ENCODE measurements around the gene FREM2. TPM values are rescaled to one million over a fixed set of nuclear protein-coding genes. Genes with fewer than 3 reads are reported as not detected.

Gene FREM2
- total and polyA plus RNA-seq, 5 donors from 2014 or later: not detected

GRCh38 chr13:38700051-38700450 is 13.2 kb downstream of the FREM2 start:
- ATAC-seq (ENCODE audit: low read depth in 2 of 2): no peak
- Mint-ChIP-seq H3K27ac (no peak overlapping the region), H3K4me1 (no peaks in the 10 kb centered on the region), H3K9me3 (peaks cover 0 to 2% (median 0%) of the 10 kb centered on the region in 7 donors), H3K36me3 (no peaks in the 10 kb centered on the region), H3K27me3 (peaks cover 12% of the 10 kb centered on the region), H3K4me3 (no peak overlapping the region)
- no peaks in the 10 kb centered on the region for H3K27me3 ChIP-seq (ENCODE audit: control insufficient read depth, insufficient read depth, low read length)
- no peak overlapping the region for H3K4me3 ChIP-seq (ENCODE audit: low read depth, low read length)
- H3K36me3 ChIP-seq (ENCODE audit: control insufficient read depth, insufficient read depth, low read length): no peaks in the 10 kb centered on the region
- no peak overlapping the region for H3K27ac ChIP-seq (ENCODE audit: insufficient read depth, low read length, poor library complexity, severe bottlenecking)
- no peaks in the 10 kb centered on the region for H3K9me3 ChIP-seq (ENCODE audit: control insufficient read depth in 2 of 2, low read length in 2 of 2)
- H3K4me1 ChIP-seq (ENCODE audit: control insufficient read depth, insufficient read depth, low read length, poor library complexity, severe bottlenecking): no peaks in the 10 kb centered on the region
- DNase-seq: no peak

DNA sequence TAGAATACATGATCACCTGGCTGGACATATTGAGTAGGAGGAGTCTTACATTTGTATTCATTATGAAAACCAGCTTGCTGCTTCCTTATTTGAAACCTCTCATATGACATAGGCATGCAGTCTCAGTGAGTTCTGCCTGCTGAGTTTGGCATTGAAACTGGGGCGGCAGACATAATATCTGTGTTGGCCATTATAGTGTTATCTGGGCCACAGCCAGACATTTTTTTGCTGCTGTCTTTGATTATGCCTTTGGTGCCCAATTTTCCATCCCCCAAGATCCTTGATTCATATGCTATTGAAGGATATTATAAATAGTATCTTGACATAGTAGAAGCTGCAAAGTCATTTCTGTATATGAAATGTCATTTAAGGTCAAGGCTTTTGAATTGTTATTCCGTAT is 15.8 kb downstream of the FREM2 start:
- Histone ChIP-seq H3K36me3 (ENCODE audit: control insufficient read depth, insufficient read depth, low read length) (no peaks in the 10 kb centered on the region), H3K27me3 (ENCODE audit: control insufficient read depth, insufficient read depth, low read length) (no peaks in the 10 kb centered on the region), H3K4me1 (ENCODE audit: control insufficient read depth, insufficient read depth, low read length, poor library complexity, severe bottlenecking) (no peaks in the 10 kb centered on the region), H3K27ac (ENCODE audit: insufficient read depth, low read length, poor library complexity, severe bottlenecking) (no peak overlapping the region), H3K9me3 (ENCODE audit: control insufficient read depth in 2 of 2, low read length in 2 of 2) (no peaks in the 10 kb centered on the region), H3K4me3 (ENCODE audit: low read depth, low read length) (no peak overlapping the region)
- H3K4me3 Mint-ChIP-seq: no peak overlapping the region
- ATAC-seq (ENCODE audit: low read depth in 2 of 2) (no peak), DNase-seq (no peak)
- peaks cover 0 to 2% (median 0%) of the 10 kb centered on the region in 7 donors for H3K9me3 Mint-ChIP-seq
- no peak overlapping the region for H3K27ac Mint-ChIP-seq
- peaks cover 7% of the 10 kb centered on the region for H3K27me3 Mint-ChIP-seq
- no peaks in the 10 kb centered on the region for H3K4me1 Mint-ChIP-seq
- no peaks in the 10 kb centered on the region for H3K36me3 Mint-ChIP-seq

DNA sequence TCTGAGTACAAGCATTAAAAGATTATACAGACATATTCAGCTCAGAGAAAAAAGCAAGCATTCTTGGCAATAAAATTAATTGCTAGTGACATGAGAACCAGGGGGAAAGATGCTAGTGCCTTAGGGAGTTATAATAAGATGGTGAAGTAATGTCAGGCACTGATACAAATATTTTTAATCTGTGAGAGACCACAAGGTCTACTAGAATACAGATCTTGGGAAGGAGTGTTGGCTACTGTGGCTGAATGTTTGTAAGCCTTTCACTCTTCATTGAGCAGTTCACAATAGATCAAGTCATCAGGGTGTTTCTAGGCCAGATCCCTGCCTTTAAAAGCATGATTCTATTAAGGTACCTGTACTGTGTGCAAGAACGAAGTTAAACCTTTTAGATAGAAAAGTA is 16.4 kb downstream of the FREM2 start:
- Mint-ChIP-seq H3K9me3 (peaks cover 0 to 2% (median 0%) of the 10 kb centered on the region in 7 donors), H3K27me3 (peaks cover 7% of the 10 kb centered on the region), H3K4me3 (no peak overlapping the region), H3K27ac (no peak overlapping the region), H3K36me3 (no peaks in the 10 kb centered on the region), H3K4me1 (no peaks in the 10 kb centered on the region)
- DNase-seq: no peak
- no peak for ATAC-seq (ENCODE audit: low read depth in 2 of 2)
- Histone ChIP-seq H3K36me3 (ENCODE audit: control insufficient read depth, insufficient read depth, low read length) (no peaks in the 10 kb centered on the region), H3K4me1 (ENCODE audit: control insufficient read depth, insufficient read depth, low read length, poor library complexity, severe bottlenecking) (no peaks in the 10 kb centered on the region), H3K27me3 (ENCODE audit: control insufficient read depth, insufficient read depth, low read length) (no peaks in the 10 kb centered on the region), H3K27ac (ENCODE audit: insufficient read depth, low read length, poor library complexity, severe bottlenecking) (no peak overlapping the region), H3K9me3 (ENCODE audit: control insufficient read depth in 2 of 2, low read length in 2 of 2) (no peaks in the 10 kb centered on the region), H3K4me3 (ENCODE audit: low read depth, low read length) (no peak overlapping the region)

DNA sequence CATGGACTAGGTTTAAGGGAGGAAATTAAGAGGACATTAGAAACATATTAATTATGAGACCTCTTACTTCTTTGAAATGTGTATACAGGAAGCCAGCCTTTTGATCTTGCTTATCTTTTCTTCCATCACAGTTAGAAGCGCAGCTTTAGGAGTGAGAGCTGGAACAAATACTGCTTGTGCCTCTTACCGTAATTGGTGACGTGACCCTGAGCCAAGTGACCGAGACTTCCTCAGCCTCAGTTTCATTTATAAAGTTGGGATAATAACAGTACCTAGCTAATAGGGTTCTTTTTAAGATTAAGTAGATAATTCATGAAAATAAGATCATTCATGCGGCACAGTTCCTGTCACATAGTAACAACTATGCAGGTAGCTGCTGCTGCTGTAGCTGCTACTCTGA is 18.5 kb downstream of the FREM2 start:
- Mint-ChIP-seq H3K4me3 (no peak overlapping the region), H3K9me3 (peaks cover 0 to 4% (median 0%) of the 10 kb centered on the region in 7 donors), H3K27me3 (peaks cover 7% of the 10 kb centered on the region), H3K27ac (no peak overlapping the region), H3K36me3 (no peaks in the 10 kb centered on the region), H3K4me1 (no peaks in the 10 kb centered on the region)
- no peak overlapping the region for H3K27ac ChIP-seq (ENCODE audit: insufficient read depth, low read length, poor library complexity, severe bottlenecking)
- H3K36me3 ChIP-seq (ENCODE audit: control insufficient read depth, insufficient read depth, low read length): no peaks in the 10 kb centered on the region
- H3K27me3 ChIP-seq (ENCODE audit: control insufficient read depth, insufficient read depth, low read length): no peaks in the 10 kb centered on the region
- no peak for ATAC-seq (ENCODE audit: low read depth in 2 of 2)
- H3K9me3 ChIP-seq (ENCODE audit: control insufficient read depth in 2 of 2, low read length in 2 of 2): no peaks in the 10 kb centered on the region
- H3K4me3 ChIP-seq (ENCODE audit: low read depth, low read length): no peak overlapping the region
- DNase-seq: no peak
- H3K4me1 ChIP-seq (ENCODE audit: control insufficient read depth, insufficient read depth, low read length, poor library complexity, severe bottlenecking): no peaks in the 10 kb centered on the region

DNA sequence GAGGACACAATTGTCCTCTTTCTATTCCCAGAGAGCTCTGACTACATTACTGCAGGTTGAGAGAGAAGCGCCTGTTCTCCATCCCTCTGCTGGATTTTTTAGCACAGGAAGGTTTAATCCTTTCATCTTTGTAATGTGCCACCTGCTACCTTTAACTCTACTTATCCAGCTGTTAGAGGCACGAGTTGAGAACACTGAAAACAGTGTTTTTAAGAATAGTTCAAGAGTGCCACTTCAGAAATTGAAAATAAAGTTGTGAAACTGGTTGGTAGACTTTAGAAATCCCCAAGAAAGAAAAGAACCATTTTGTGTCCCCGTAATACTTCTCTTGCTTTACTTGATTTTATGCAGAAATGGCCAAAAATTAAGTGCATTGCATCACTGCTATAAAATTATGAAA is 20.6 kb downstream of the FREM2 start:
- Mint-ChIP-seq H3K27ac (no peak overlapping the region), H3K4me3 (no peak overlapping the region), H3K4me1 (no peaks in the 10 kb centered on the region), H3K27me3 (peaks cover 7% of the 10 kb centered on the region), H3K9me3 (peaks cover 0 to 4% (median 0%) of the 10 kb centered on the region in 7 donors), H3K36me3 (no peaks in the 10 kb centered on the region)
- ATAC-seq (ENCODE audit: low read depth in 2 of 2): no peak
- DNase-seq: no peak
- no peak overlapping the region for H3K4me3 ChIP-seq (ENCODE audit: low read depth, low read length)
- no peak overlapping the region for H3K27ac ChIP-seq (ENCODE audit: insufficient read depth, low read length, poor library complexity, severe bottlenecking)
- H3K27me3 ChIP-seq (ENCODE audit: control insufficient read depth, insufficient read depth, low read length): no peaks in the 10 kb centered on the region
- H3K36me3 ChIP-seq (ENCODE audit: control insufficient read depth, insufficient read depth, low read length): no peaks in the 10 kb centered on the region
- H3K9me3 ChIP-seq (ENCODE audit: control insufficient read depth in 2 of 2, low read length in 2 of 2): no peaks in the 10 kb centered on the region
- H3K4me1 ChIP-seq (ENCODE audit: control insufficient read depth, insufficient read depth, low read length, poor library complexity, severe bottlenecking): no peaks in the 10 kb centered on the region

DNA sequence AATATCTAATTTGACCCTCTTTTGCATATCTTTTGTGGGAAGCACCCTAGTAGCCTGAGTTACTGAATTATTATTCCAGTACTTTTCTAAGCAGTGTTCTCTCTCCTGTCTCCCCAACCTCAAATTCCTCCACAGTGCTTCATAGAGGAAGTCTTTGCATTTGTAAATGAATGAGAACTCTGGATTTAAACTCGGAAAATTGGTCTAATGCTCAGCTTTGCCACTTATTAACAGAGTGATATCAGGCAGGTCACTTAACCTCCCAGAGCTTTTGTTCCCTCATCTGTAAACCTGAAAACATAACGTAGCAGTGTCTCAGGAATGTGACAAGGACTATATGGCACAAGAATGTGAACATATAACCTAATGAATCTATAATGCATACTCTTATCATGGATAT is 26.2 kb downstream of the FREM2 start:
- Mint-ChIP-seq H3K27me3 (no peaks in the 10 kb centered on the region), H3K9me3 (peaks cover 0 to 4% (median 0%) of the 10 kb centered on the region in 7 donors), H3K4me1 (no peaks in the 10 kb centered on the region), H3K4me3 (no peak overlapping the region), H3K27ac (no peak overlapping the region), H3K36me3 (no peaks in the 10 kb centered on the region)
- H3K4me1 ChIP-seq (ENCODE audit: control insufficient read depth, insufficient read depth, low read length, poor library complexity, severe bottlenecking): no peaks in the 10 kb centered on the region
- H3K27me3 ChIP-seq (ENCODE audit: control insufficient read depth, insufficient read depth, low read length): no peaks in the 10 kb centered on the region
- H3K4me3 ChIP-seq (ENCODE audit: low read depth, low read length): no peak overlapping the region
- H3K27ac ChIP-seq (ENCODE audit: insufficient read depth, low read length, poor library complexity, severe bottlenecking): no peak overlapping the region
- no peak for ATAC-seq (ENCODE audit: low read depth in 2 of 2)
- no peaks in the 10 kb centered on the region for H3K9me3 ChIP-seq (ENCODE audit: control insufficient read depth in 2 of 2, low read length in 2 of 2)
- no peaks in the 10 kb centered on the region for H3K36me3 ChIP-seq (ENCODE audit: control insufficient read depth, insufficient read depth, low read length)
- no peak for DNase-seq

- no peak overlapping the region for H3K4me3 ChIP-seq (ENCODE audit: low read depth, low read length)
- Mint-ChIP-seq H3K4me3 (no peak overlapping the region), H3K27ac (no peak overlapping the region), H3K27me3 (no peaks in the 10 kb centered on the region), H3K9me3 (peaks cover 0 to 2% (median 0%) of the 10 kb centered on the region in 7 donors), H3K4me1 (no peaks in the 10 kb centered on the region), H3K36me3 (no peaks in the 10 kb centered on the region)
- no peaks in the 10 kb centered on the region for H3K36me3 ChIP-seq (ENCODE audit: control insufficient read depth, insufficient read depth, low read length)
- H3K9me3 ChIP-seq (ENCODE audit: control insufficient read depth in 2 of 2, low read length in 2 of 2): no peaks in the 10 kb centered on the region
- H3K27me3 ChIP-seq (ENCODE audit: control insufficient read depth, insufficient read depth, low read length): no peaks in the 10 kb centered on the region
- ATAC-seq (ENCODE audit: low read depth in 2 of 2) (no peak), DNase-seq (no peak)
- H3K4me1 ChIP-seq (ENCODE audit: control insufficient read depth, insufficient read depth, low read length, poor library complexity, severe bottlenecking): no peaks in the 10 kb centered on the region
- no peak overlapping the region for H3K27ac ChIP-seq (ENCODE audit: insufficient read depth, low read length, poor library complexity, severe bottlenecking)
Measured at GRCh38 chr13:38718374-38718773, 31.5 kb downstream of the FREM2 start.

DNA sequence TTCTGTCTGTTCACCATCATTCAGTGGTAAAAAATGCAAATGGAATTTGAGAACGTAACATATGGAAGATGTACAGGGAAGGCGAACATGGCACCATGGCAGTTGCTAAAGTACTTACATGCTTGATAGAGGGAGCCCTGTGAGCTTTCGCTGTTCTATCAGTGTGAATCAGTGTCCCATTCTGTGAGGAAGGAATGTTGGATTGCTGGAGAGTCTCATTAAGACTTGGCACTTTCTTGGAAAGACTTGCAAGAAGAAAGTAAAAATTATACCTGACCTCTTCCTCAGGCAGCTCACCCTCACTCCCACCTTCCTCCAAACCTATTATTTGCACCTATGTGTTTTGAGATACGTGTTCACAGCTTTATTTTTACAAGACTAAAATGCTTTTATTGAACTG is 43.5 kb downstream of the FREM2 start:
- H3K36me3 ChIP-seq (ENCODE audit: control insufficient read depth, insufficient read depth, low read length): no peaks in the 10 kb centered on the region
- Mint-ChIP-seq H3K36me3 (no peaks in the 10 kb centered on the region), H3K9me3 (peaks cover 0 to 3% (median 0%) of the 10 kb centered on the region in 7 donors), H3K4me3 (no peak overlapping the region), H3K27me3 (peaks cover 4% of the 10 kb centered on the region), H3K4me1 (no peaks in the 10 kb centered on the region), H3K27ac (no peak overlapping the region)
- no peaks in the 10 kb centered on the region for H3K4me1 ChIP-seq (ENCODE audit: control insufficient read depth, insufficient read depth, low read length, poor library complexity, severe bottlenecking)
- DNase-seq: no peak
- no peak overlapping the region for H3K4me3 ChIP-seq (ENCODE audit: low read depth, low read length)
- no peaks in the 10 kb centered on the region for H3K9me3 ChIP-seq (ENCODE audit: control insufficient read depth in 2 of 2, low read length in 2 of 2)
- no peak for ATAC-seq (ENCODE audit: low read depth in 2 of 2)
- no peaks in the 10 kb centered on the region for H3K27me3 ChIP-seq (ENCODE audit: control insufficient read depth, insufficient read depth, low read length)
- H3K27ac ChIP-seq (ENCODE audit: insufficient read depth, low read length, poor library complexity, severe bottlenecking): no peak overlapping the region
